ENCODE data around the gene CACNA1S.

DNA sequence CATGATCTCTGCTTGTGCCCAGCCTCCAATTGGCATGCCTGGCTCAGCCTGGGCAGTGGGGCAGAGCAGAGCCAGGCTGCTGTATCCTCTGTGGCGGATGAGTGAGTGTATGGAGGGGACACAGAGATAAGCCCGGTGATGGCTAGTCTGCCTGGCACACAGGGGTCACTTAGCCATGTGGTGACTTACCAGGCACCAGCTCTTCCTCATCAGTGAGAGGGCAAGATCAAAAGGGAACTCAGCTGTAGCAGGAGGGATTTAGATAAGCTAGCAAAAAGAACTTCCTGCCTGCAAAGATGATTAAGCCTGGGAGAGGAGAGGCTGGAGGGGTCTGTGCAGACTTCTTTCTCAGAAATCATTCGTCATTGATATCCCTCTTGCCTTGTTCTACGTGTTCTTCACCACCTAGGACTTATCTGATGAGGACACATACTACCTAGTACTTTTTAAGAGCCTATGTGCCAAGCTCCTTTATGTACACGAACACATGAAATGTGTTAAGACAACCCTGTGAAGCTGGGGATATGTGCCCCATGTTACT is 96.6 kb downstream of the CACNA1S start:
- TF ChIP-seq, protein P1, sequence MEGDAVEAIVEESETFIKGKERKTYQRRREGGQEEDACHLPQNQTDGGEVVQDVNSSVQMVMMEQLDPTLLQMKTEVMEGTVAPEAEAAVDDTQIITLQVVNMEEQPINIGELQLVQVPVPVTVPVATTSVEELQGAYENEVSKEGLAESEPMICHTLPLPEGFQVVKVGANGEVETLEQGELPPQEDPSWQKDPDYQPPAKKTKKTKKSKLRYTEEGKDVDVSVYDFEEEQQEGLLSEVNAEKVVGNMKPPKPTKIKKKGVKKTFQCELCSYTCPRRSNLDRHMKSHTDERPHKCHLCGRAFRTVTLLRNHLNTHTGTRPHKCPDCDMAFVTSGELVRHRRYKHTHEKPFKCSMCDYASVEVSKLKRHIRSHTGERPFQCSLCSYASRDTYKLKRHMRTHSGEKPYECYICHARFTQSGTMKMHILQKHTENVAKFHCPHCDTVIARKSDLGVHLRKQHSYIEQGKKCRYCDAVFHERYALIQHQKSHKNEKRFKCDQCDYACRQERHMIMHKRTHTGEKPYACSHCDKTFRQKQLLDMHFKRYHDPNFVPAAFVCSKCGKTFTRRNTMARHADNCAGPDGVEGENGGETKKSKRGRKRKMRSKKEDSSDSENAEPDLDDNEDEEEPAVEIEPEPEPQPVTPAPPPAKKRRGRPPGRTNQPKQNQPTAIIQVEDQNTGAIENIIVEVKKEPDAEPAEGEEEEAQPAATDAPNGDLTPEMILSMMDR (conservative IDR thresholded peaks at IDR 0.05; ENCODE audit: low read depth, low read length), result no peak
- no peak for TF ChIP-seq POLR2A (IDR thresholded peaks at IDR 0.05; ENCODE audit: low read depth, low read length)
- TF ChIP-seq, protein P2, sequence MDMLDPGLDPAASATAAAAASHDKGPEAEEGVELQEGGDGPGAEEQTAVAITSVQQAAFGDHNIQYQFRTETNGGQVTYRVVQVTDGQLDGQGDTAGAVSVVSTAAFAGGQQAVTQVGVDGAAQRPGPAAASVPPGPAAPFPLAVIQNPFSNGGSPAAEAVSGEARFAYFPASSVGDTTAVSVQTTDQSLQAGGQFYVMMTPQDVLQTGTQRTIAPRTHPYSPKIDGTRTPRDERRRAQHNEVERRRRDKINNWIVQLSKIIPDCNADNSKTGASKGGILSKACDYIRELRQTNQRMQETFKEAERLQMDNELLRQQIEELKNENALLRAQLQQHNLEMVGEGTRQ (IDR thresholded peaks at IDR 0.05; ENCODE audit: low read depth, low read length), result no peak
- TF ChIP-seq RFX5 (IDR thresholded peaks at IDR 0.05; ENCODE audit: low read depth, low read length), result no peak
- no peak for TF ChIP-seq CEBPB (IDR thresholded peaks at IDR 0.05; ENCODE audit: low read depth, low read length)
- no peak for TF ChIP-seq CHD1 (IDR thresholded peaks at IDR 0.05; ENCODE audit: low read depth, low read length)
- no peak for TF ChIP-seq RAD21 (IDR thresholded peaks at IDR 0.05; ENCODE audit: low read length)

Measured in IMR-90 (cell line).